ENCODE data around the gene CABP2. TPM values are rescaled to one million over a fixed set of nuclear protein-coding genes. Genes with fewer than 3 reads are reported as not detected.
A peak's percentile ranks its signal among the peaks of the same experiment; 100 is the strongest.

The CABP2 gene
- total RNA-seq, 2 experiments from 2014 or later: not detected

DNA sequence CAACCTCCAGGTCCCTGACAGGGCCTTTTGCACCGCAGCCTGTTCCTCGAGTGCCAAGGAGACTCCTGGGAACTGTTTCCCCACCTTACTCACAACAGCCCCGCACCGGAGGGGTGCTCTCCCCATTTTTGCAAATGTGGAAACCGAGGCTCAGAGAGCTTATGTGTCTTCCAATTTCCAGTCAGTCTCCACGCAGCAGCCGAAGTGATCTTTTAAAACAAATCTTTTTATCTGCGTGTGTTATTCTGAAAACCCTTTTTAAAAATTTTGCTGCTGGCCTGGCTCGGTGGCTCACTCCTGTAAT is 53.8 kb downstream of the CABP2 start:
- no peak for DNase-seq
- intact Hi-C loops (cut with micrococcal nuclease): loop anchor here (1.0 to 2.0 kb wide), 8 partner anchors 14 to 78 kb away; partner anchors contain the start of genes AIP, RAD9A and RPS6KB2
- Mint-ChIP-seq H3K9me3 (no peaks in the 10 kb centered on the region), H3K27me3 (ENCODE audit: low read depth) (no peaks in the 10 kb centered on the region), H3K4me3 (peak overlapping the region; percentile 75), H3K27ac (peak overlapping the region; percentile 86), H3K36me3 (ENCODE audit: low read depth) (peaks cover 5% of the 10 kb centered on the region), H3K4me1 (ENCODE audit: low read depth) (peaks cover 32% of the 10 kb centered on the region)
- CTCF ChIA-PET: interaction anchor here (0.7 to 2.1 kb wide), 4 partner anchors 36 to 113 kb away, joined by 3 to 6 read pairs (median 4); partner anchors contain the start of genes PITPNM1 and RAD9A

Small RNA genes within 50 kb of the gene (microRNA-seq; reads per million reads assigned to microRNA genes)
- 2.7 reads per million for gene MIR6752 (ENCODE audit: borderline microRNAs expressed, borderline replicate concordance)

Other genes starting within 250 kb of the CABP2 start
- 10 to 100 TPM; 56.2 to 61.9 TPM for gene ANKRD13D, start 234.1 kb downstream of the CABP2 start, total RNA-seq
- gene SSH3, start 219.9 kb downstream of the CABP2 start, total RNA-seq: 1 to 10 TPM; 4.1 to 5.4 TPM
- 10 to 100 TPM; 40.7 to 42.0 TPM for gene POLD4, start 169.9 kb downstream of the CABP2 start, total RNA-seq
- gene CLCF1, start 149.8 kb downstream of the CABP2 start, total RNA-seq: not detected
- gene RAD9A, start 131.5 kb downstream of the CABP2 start, total RNA-seq: 10 to 100 TPM; 29.5 to 30.7 TPM
- 100 to 1,000 TPM; 202 to 204 TPM for gene PPP1CA, start 121.6 kb downstream of the CABP2 start, total RNA-seq
- 10 to 100 TPM; 73.7 to 81.4 TPM for gene TBC1D10C, start 119.4 kb downstream of the CABP2 start, total RNA-seq
- 1 to 10 TPM in 1 of 2 experiments, under 1 TPM in 1; 0.91 to 2.0 TPM for gene CARNS1, start 107.8 kb downstream of the CABP2 start, total RNA-seq
- 10 to 100 TPM; 50.7 to 51.2 TPM for gene RPS6KB2, start 95.0 kb downstream of the CABP2 start, total RNA-seq
- gene PTPRCAP, start 85.8 kb downstream of the CABP2 start, total RNA-seq: 10 to 100 TPM; 56.8 to 62.4 TPM
- gene CORO1B, start 80.0 kb downstream of the CABP2 start, total RNA-seq: 100 to 1,000 TPM; 298 to 305 TPM
- gene GPR152, start 70.7 kb downstream of the CABP2 start, total RNA-seq: not detected
- gene CABP4, start 68.1 kb downstream of the CABP2 start, total RNA-seq: 1 to 10 TPM; 1.4 to 2.3 TPM
- 10 to 100 TPM; 52.6 to 56.1 TPM for gene TMEM134, start 54.2 kb downstream of the CABP2 start, total RNA-seq
- gene AIP, start 40.4 kb downstream of the CABP2 start, total RNA-seq: 100 to 1,000 TPM; 163 to 166 TPM
- 100 to 1,000 TPM; 112 to 127 TPM for gene PITPNM1, start 18.1 kb downstream of the CABP2 start, total RNA-seq
- 10 to 100 TPM; 53.7 to 55.1 TPM for gene CDK2AP2, start 15.3 kb downstream of the CABP2 start, total RNA-seq
- 100 to 1,000 TPM; 398 to 403 TPM for gene GSTP1, start 60.4 kb upstream of the CABP2 start, total RNA-seq
- 100 to 1,000 TPM; 347 to 356 TPM for gene NDUFV1, start 83.5 kb upstream of the CABP2 start, total RNA-seq
- 10 to 100 TPM; 29.7 to 30.4 TPM for gene NUDT8, start 106.5 kb upstream of the CABP2 start, total RNA-seq
- gene TBX10, start 116.3 kb upstream of the CABP2 start, total RNA-seq: not detected
- not detected for gene ACY3, start 127.3 kb upstream of the CABP2 start, total RNA-seq
- not detected for gene ALDH3B2, start 151.2 kb upstream of the CABP2 start, total RNA-seq

All from activated naive CD4-positive, alpha-beta T cell treated with anti-CD3 and anti-CD28 coated beads for 36 hours (primary cell).